ENCODE data around the gene SLC45A2.

SLC45A2 gene

DNA sequence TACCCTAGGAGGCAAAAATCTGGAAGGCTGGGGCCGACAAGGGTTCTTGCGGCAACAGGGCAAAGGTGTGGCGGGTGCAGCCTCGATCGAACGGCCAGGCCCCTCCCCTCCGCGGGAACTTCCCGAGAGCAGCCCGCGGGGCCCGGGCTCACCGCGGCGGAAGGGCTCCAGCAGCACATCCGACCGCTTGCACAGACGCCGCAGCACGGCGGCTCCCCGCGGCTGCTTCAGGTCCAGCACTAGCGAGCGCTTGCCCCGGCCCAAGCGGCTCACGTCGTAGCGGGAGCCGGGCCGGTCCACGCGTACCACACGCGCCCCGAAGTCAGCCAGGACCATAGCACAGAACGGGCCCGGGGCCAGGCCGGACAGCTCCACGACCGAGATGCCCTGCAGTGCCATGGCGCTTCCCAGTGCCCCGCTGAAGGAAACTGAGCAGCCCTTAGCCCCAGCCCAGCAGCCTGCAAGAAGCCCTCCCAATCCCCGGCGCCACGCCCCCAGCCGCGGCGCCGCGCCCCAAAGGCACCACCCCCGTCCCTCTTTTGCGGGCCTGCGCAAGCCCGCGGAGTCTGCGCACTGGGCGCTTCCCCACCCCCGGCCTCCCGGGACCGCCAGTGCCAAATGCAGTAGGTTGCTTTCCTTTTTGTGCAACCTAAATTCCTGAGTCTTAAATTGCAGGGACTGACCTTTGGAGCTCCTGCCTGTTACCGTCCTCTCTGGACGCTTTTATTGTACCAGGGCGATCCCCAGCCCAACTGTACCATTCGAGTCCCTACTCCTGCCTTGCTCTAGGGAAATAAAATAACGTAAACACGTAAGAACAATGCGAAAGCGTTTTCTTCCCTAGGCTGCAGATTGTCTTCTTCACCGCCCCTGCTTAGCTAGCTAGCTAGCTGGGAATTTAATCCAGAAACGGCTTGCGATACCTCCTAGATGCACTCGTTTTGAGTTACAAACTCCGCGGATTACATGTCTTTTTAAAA lies 23.4 kb upstream of the SLC45A2 start, which contains the start of gene AMACR:
TSS of gene AMACR (minus strand) at position 430 of the 980 bp plus-strand sequence. CDS start at position 399, 31 bp downstream.
- peak within 1 kb of the TSS; percentile 89 for H3K4me3 ChIP-seq (ENCODE audit: low read length)
- DNase-seq (ENCODE audit: low read depth), result peak; percentile 59
- TF ChIP-seq, protein P1, sequence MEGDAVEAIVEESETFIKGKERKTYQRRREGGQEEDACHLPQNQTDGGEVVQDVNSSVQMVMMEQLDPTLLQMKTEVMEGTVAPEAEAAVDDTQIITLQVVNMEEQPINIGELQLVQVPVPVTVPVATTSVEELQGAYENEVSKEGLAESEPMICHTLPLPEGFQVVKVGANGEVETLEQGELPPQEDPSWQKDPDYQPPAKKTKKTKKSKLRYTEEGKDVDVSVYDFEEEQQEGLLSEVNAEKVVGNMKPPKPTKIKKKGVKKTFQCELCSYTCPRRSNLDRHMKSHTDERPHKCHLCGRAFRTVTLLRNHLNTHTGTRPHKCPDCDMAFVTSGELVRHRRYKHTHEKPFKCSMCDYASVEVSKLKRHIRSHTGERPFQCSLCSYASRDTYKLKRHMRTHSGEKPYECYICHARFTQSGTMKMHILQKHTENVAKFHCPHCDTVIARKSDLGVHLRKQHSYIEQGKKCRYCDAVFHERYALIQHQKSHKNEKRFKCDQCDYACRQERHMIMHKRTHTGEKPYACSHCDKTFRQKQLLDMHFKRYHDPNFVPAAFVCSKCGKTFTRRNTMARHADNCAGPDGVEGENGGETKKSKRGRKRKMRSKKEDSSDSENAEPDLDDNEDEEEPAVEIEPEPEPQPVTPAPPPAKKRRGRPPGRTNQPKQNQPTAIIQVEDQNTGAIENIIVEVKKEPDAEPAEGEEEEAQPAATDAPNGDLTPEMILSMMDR (conservative IDR thresholded peaks at IDR 0.05; ENCODE audit: low read depth, low read length), result no peak

DNA sequence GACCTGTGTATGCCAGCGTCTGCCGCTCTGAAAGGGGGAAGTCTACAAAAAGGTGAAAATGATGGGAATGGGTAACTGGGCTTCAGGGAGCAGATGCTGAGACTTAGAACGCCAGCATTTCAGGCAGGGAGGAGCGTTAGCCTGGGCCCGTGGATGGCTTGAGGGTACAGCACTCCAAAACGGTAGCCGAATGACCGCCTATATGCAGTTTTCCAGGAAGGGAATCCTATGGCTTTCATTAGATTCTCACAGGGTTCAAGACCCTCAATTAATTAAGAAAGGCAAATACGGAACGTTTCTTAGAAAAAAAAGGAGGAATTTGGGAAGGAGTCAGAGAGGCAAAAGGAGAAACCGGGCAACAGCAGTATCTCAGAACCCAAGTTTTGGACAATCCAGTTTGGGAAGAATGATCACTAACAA lies 22.7 kb upstream of the SLC45A2 start:
- TF ChIP-seq, protein P1 (conservative IDR thresholded peaks at IDR 0.05; ENCODE audit: low read depth, low read length), result no peak
- H3K4me3 ChIP-seq (ENCODE audit: low read length), result peak overlapping the region; percentile 89
- DNase-seq (ENCODE audit: low read depth), result no peak

GRCh38 chr5:34005681-34006080 lies 21.2 kb upstream of the SLC45A2 start:
- TF ChIP-seq, protein P1 (conservative IDR thresholded peaks at IDR 0.05; ENCODE audit: low read depth, low read length), result no peak
- DNase-seq (ENCODE audit: low read depth), result no peak
- no peak overlapping the region for H3K4me3 ChIP-seq (ENCODE audit: low read length)

GRCh38 chr5:34005211-34005610 lies 20.7 kb upstream of the SLC45A2 start:
- DNase-seq (ENCODE audit: low read depth), result no peak
- TF ChIP-seq, protein P1 (conservative IDR thresholded peaks at IDR 0.05; ENCODE audit: low read depth, low read length), result no peak
- H3K4me3 ChIP-seq (ENCODE audit: low read length), result no peak overlapping the region

DNA sequence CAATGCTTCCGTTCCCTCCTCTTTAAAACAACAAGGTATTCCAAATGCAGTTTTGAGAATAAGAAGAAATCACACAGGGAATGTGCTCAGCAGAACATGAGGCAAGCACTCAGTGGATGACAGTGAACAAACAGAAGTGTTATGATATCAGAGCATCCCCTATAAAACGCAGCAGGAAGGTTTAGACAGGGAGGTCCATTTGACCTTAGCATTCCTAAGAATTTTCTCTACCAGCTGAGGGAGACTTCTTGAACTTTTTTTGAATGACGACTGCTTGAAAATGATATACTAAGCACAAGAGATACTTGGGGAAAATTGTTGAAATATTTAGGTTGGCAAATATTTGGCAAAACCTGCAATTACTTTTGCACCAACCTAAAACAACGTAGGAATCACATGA lies 19.4 kb upstream of the SLC45A2 start:
- no peak overlapping the region for H3K4me3 ChIP-seq (ENCODE audit: low read length)
- no peak for DNase-seq (ENCODE audit: low read depth)
- TF ChIP-seq, protein P1 (conservative IDR thresholded peaks at IDR 0.05; ENCODE audit: low read depth, low read length), result no peak

GRCh38 chr5:34002629-34003328 lies 18.3 kb upstream of the SLC45A2 start:
- TF ChIP-seq, protein P1 (conservative IDR thresholded peaks at IDR 0.05; ENCODE audit: low read depth, low read length), result no peak
- no peak overlapping the region for H3K4me3 ChIP-seq (ENCODE audit: low read length)
- no peak for DNase-seq (ENCODE audit: low read depth)
